GM12865 (cell line): ENCODE results near the gene EFEMP1.

ENCODE experiments used
- DNase-seq: peaks from one replicate; pipeline ENCODE4 v3.0.0; 2010; ENCODE audit warnings: low read depth
- H3K4me3 ChIP-seq: 2 replicates; pipeline ENCODE4 v1.5.1; 2011; ENCODE audit warnings: mild to moderate bottlenecking, low read depth, low read length, control low read depth
- TF ChIP-seq, protein P1 (sequence below): IDR thresholded peaks from 2 replicates; pipeline ENCODE4 v1.5.1; 2011; ENCODE audit warnings: low read length, control low read depth, low read depth, inconsistent platforms; ENCODE audit not compliant: insufficient read depth; ENCODE audit errors: missing control alignments

Gene EFEMP1

DNA sequence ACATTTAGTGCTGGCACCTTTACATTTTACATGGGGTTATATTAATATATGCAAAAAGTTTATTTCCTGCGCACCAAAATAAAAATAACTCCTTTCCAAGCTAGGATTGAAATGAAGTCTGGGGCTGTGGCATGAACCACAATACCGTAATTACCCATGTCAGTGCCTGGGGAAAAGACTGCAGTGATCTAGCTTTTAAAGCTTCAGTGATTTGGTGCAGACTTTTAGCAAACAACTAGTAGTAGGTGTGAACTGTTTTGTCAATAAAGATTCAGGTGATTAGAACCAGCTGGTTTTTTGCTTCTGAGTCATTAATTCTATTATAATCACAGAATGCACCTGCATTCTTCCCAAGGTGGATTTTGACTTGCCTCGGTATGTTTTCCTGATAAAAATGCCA is 21.2 kb downstream of the EFEMP1 start:
- TF ChIP-seq, protein P1, sequence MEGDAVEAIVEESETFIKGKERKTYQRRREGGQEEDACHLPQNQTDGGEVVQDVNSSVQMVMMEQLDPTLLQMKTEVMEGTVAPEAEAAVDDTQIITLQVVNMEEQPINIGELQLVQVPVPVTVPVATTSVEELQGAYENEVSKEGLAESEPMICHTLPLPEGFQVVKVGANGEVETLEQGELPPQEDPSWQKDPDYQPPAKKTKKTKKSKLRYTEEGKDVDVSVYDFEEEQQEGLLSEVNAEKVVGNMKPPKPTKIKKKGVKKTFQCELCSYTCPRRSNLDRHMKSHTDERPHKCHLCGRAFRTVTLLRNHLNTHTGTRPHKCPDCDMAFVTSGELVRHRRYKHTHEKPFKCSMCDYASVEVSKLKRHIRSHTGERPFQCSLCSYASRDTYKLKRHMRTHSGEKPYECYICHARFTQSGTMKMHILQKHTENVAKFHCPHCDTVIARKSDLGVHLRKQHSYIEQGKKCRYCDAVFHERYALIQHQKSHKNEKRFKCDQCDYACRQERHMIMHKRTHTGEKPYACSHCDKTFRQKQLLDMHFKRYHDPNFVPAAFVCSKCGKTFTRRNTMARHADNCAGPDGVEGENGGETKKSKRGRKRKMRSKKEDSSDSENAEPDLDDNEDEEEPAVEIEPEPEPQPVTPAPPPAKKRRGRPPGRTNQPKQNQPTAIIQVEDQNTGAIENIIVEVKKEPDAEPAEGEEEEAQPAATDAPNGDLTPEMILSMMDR = no peak
- DNase-seq = no peak
- no peak overlapping the region for H3K4me3 ChIP-seq

DNA sequence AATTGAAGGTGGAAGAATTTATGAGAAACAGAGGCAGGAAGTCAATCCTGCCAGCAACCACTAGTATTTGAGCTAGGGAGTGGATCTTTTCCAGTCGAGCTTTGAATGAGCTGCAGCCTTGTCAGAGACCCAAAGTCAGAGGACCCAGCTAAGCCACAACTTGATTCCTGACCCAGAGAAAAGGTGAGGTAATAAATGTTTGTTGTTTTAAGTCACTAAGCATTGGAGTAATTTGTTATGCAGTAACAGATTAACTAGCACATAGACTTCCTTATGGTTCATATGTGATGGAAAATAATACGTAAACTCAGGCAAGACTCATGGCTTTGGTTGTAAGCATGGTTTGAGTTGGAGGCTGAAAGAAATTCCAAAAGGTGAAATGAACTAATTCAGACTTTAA is 21.6 kb downstream of the EFEMP1 start:
- H3K4me3 ChIP-seq = no peak overlapping the region
- DNase-seq = no peak
- TF ChIP-seq, protein P1 = no peak

DNA sequence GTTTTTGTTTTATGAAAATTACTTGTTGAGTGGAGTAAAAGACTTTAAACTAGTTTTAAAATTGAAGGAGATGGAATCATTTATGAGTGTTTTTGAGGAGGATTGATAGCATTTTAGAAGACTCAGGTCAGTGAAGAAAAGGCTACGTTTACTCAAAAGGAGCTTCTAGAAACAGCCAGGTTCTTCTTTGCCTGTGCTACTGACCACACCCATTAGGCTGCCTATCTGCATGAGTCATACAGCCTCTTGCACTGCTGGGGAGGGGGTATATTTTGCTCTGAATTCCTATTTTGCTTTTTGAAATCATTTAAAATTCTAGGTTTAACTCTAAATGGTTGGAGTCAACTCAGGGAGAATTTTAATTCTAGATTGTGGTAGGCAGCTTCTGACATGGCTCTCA is 22.3 kb downstream of the EFEMP1 start:
- TF ChIP-seq, protein P1 = no peak
- H3K4me3 ChIP-seq = no peak overlapping the region
- DNase-seq = no peak

DNA sequence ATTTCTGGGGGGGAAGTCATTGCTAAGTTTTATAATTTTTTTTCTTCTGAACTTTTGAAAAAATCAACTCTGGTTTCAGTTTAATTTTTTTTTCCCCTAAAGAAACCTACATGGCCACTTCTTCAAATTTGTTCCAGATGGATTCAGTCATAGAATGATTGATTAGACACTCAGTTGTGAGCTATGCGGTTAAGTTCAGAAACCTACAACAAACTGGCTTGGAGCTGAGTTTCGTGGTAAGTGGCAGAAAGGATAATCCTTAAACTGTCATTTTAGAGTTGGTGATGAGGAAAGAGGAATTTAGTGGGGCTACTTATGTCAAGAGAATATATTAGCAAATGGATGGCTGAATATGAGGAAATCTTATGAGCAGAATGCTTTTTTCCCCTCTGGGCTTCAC is 23.7 kb downstream of the EFEMP1 start:
- TF ChIP-seq, protein P1 = no peak
- no peak overlapping the region for H3K4me3 ChIP-seq
- no peak for DNase-seq

DNA sequence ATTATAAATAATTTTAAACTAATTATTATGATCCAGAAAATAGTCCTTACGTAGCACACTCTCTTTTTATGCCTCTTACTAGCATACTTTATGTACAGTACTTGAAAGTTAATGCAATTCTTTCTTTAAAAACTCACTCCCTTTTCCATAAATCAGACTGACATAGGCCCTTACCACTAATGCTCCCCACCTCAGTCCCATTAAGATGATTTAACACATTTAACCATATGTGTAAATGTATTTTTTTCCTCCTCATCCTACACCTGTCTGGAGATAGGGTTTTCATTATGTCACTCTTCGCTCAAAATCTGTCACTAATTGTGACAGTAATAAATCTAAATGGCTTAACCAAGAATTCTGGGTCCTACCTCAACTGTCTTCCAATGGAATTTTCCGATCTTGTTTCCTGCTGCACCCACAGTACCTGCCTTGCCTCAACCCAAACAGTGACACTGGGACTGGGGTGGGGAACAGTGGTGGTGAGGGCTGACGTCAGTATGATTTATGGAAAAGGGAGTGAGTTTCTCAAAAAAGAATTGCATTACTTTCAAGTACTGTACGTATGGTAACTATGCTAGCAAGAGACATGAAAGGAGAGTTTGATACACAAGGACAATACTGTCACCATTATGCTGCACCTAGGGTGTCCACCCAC is 25.1 kb downstream of the EFEMP1 start:
- TF ChIP-seq, protein P1 = no peak
- H3K4me3 ChIP-seq = no peak overlapping the region
- DNase-seq = no peak

DNA sequence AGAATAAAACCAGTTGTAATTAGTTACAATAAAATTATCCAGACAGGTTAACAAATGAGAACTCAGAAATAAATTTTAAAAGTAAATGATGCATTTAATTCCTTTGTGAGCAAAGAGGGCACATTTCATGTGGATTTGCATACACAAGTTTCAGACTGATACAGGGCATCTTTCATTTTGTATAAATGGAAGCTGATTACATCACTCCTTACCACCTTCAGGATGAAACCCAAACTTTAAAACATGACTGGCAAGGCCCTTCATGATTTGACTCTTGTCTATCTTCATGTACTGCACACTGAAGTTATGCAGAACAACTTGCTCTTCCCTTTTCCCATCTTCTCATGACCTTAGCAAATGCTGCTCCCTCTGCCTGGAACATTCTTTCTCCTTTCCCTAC is 26.9 kb downstream of the EFEMP1 start:
- no peak for DNase-seq
- H3K4me3 ChIP-seq = no peak overlapping the region

DNA sequence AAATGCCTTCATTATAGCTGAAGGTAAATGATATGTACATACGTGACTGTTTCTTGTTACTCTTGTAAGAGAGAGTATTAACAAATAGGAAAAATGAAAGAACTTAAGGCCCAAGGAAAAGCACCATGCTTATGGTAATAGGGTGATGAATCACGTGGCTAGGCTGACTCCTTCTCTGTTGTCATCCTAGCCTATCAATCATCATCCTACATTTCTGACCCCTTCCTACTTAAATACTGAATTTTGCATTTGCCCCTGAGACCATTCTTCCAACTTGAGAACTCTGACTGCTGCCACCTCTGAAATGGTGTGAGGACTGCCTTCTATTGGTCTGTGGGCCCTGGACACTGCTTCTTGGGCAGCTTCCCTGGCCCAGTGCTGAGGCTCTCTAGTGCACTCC is 28.9 kb downstream of the EFEMP1 start:
- TF ChIP-seq, protein P1 = no peak
- H3K4me3 ChIP-seq = no peak overlapping the region
- DNase-seq = no peak

More for the DNA sequence above, 26.9 kb downstream of the EFEMP1 start:
- TF ChIP-seq, protein P1 = no peak
